ENCODE data around the gene DDX25. TPM values are rescaled to one million over a fixed set of nuclear protein-coding genes. Genes with fewer than 3 reads are reported as not detected.

Gene DDX25
- total and polyA plus RNA-seq, 2 of the 8 experiments (the other 6 are each of a cell fraction or from before 2014, with no cell fraction given), result 17.6 to 17.9 TPM

- Histone ChIP-seq H3K9me3 (ENCODE audit: insufficient read depth in 2 of 2, low read depth in 1 of 2, low read length in 1 of 2) (peaks cover 10 to 12% of the 10 kb centered on the region in 2 experiments), H3K56ac (replicated peaks; ENCODE audit: insufficient read length, low read depth, low read length) (no peak overlapping the region), H3K4me3 (ENCODE audit: extremely low read depth in 1 of 4, insufficient read depth in 2 of 4, low read depth in 3 of 4, low read length in 4 of 4) (peak overlapping the region in 2 of 4 experiments; percentile 58 to 73; a peak in 3 of 8 replicates), H3K36me3 (ENCODE audit: control insufficient read depth in 2 of 4, insufficient read depth in 4 of 4, low read length in 3 of 4) (peaks cover 0 to 2% (median under 1%) of the 10 kb centered on the region in 4 experiments; a peak in 1 of 8 replicates), H3K79me2 (ENCODE audit: control insufficient read depth in 1 of 2, insufficient read depth in 2 of 2, low read length in 2 of 2) (peaks cover 0 to 23% of the 10 kb centered on the region in 2 experiments; a peak in 2 of 4 replicates), H3K23ac (ENCODE audit: insufficient read length) (no peak overlapping the region), H3K27ac (ENCODE audit: low read depth, low read length) (no peak overlapping the region), H2BK15ac (ENCODE audit: low read length) (no peak overlapping the region), H4K91ac (replicated peaks; ENCODE audit: insufficient read length, low read length) (no peak overlapping the region), H3K4ac (replicated peaks; ENCODE audit: insufficient read length, low read depth, low read length) (no peak overlapping the region), H3K14ac (ENCODE audit: insufficient read length) (no peak overlapping the region), H4K20me1 (replicated peaks in 1 of 2; ENCODE audit: control insufficient read depth in 1 of 2, insufficient read depth in 2 of 2, low read length in 2 of 2) (no peaks in the 10 kb centered on the region), H3K79me1 (ENCODE audit: low read depth, low read length) (no peaks in the 10 kb centered on the region), H3K9ac (replicated peaks in 1 of 4; ENCODE audit: extremely low read depth in 1 of 4, low read depth in 3 of 4, low read length in 3 of 4) (no peak overlapping the region), H3K4me2 (ENCODE audit: insufficient read depth in 1 of 2, low read depth in 2 of 2, low read length in 2 of 2) (peak overlapping the region in 1 of 2 experiments; percentile 33; a peak in 1 of 4 replicates), H4K5ac (ENCODE audit: insufficient read length, low read depth, low read length) (no peak overlapping the region), H3K23me2 (ENCODE audit: low read depth, low read length) (peaks cover 3% of the 10 kb centered on the region; the same call in 1 of the 2 replicates), H2BK5ac (ENCODE audit: low read depth, low read length) (no peak overlapping the region; the same call in 1 of the 2 replicates), H2AFZ (ENCODE audit: low read length) (no peak overlapping the region), H2BK20ac (ENCODE audit: low read length) (no peak overlapping the region), H2AK5ac (ENCODE audit: low read depth, low read length) (no peak overlapping the region; the same call in 1 of the 2 replicates), H4K8ac (ENCODE audit: extremely low read depth, insufficient read depth, low read length) (peak overlapping the region; percentile 59; the same call in 1 of the 2 replicates), H3K27me3 (replicated peaks in 1 of 4; ENCODE audit: control insufficient read depth in 3 of 4, extremely low read depth in 1 of 4, insufficient read depth in 3 of 4, low read length in 3 of 4) (peaks cover 0 to 3% (median 2%) of the 10 kb centered on the region in 4 experiments; a peak in 4 of 7 replicates), H3K4me1 (replicated peaks in 1 of 4; ENCODE audit: control insufficient read depth in 3 of 4, insufficient read depth in 4 of 4, low read length in 3 of 4) (no peaks in the 10 kb centered on the region), H2BK12ac (ENCODE audit: low read depth, low read length) (0 out of 2 replicates have a peak overlapping the region, but pooled peaks have one; percentile 33), H3K18ac (ENCODE audit: extremely low read depth, low read length) (no peak overlapping the region), H2BK120ac (replicated peaks; ENCODE audit: low read depth, low read length) (no peak overlapping the region)
- TF ChIP-seq KDM1A (IDR thresholded peaks at IDR 0.05; ENCODE audit: borderline replicate concordance, low read length) (peak; percentile 76; the same call in 1 of the 2 replicates), ATF2 (IDR thresholded peaks at IDR 0.05; ENCODE audit: low read length) (peak; percentile 23; the same call in 1 of the 2 replicates), RXRA (IDR thresholded peaks at IDR 0.05; ENCODE audit: insufficient read depth, low read depth, low read length) (no peak)
- CTCF ChIA-PET (ENCODE audit: partially characterized antibody), result interaction anchor here (0.6 to 1.5 kb wide), 3 partner anchors 8 to 260 kb away, joined by 3 to 4 read pairs (median 3); no protein-coding TSS in a partner anchor
- POLR2A ChIA-PET (ENCODE audit: partially characterized antibody), result interaction anchor here (0.7 to 2.6 kb wide), 10 partner anchors 10 to 558 kb away, joined by 3 to 27 read pairs (median 6); partner anchors contain the start of genes CHEK1, DDX25 and PUS3
- 79% methylated on average over 19 of the region's 24 CpGs; no CpG with 5 or more reads in 1 of the 2 experiments for WGBS, 2 experiments (ENCODE audit: extremely low coverage in 1 of 2, insufficient coverage in 1 of 2, insufficient read length in 1 of 2, insufficient replicate concordance in 2 of 2, low coverage in 1 of 2, low lambda C conversion rate in 2 of 2, missing lambda C conversion rate in 1 of 2)
- FAIRE-seq (no peak), DNase-seq (ENCODE audit: low read depth in 1 of 2, low spot score in 2 of 2) (no peak)
Observed at GRCh38 chr11:125886997-125887372, 17.3 kb upstream of the DDX25 start.
